CD4-positive, alpha-beta T cell (primary cell): ENCODE measurements around the gene ELMO2. TPM values are rescaled to one million over a fixed set of nuclear protein-coding genes. Genes with fewer than 3 reads are reported as not detected.

Experiments used
- ATAC-seq: fragments of 200-7000 bp; cut with Tn5 transposase; one replicate; pipeline ENCODE4 v1.10.0; 2022; ENCODE audit warnings: mild to moderate bottlenecking; ENCODE audit not compliant: poor library complexity
- CTCF ChIA-PET: fragments of 350-600 bp; sonication (Branson Sonifier 250); formaldehyde crosslinking; loops from one replicate; lab custom pipeline; 2021; ENCODE audit warnings: antibody characterized with exemption, inconsistent platforms; lab: Charles Lee
- POLR2A ChIA-PET: fragments of 350-600 bp; sonication (Branson Sonifier 250); formaldehyde crosslinking; loops from one replicate; lab custom pipeline; 2021; ENCODE audit warnings: antibody characterized with exemption, inconsistent platforms; lab: Charles Lee
- DNase-seq, 14 experiments: peaks; one replicate each; pipeline ENCODE4 v3.0.0-alpha.2; 2013 to 2020; ENCODE audit warnings: mixed read lengths in 2 of 14
- H3K27ac ChIP-seq, 2 donors: one replicate each; pipeline versions ENCODE4 v1.5.1 to v1.7.0; 2013; ENCODE audit warnings: low read length in 2 of 2, low read depth in 1 of 2, mild to moderate bottlenecking in 1 of 2
- H3K27me3 ChIP-seq, 2 experiments: 1 replicate in 1 of 2; 2 replicates in 1 of 2; pipeline versions ENCODE4 v1.6.1 to v1.7.0; 2013; ENCODE audit warnings: low read length in 2 of 2, control low read depth in 1 of 2, mild to moderate bottlenecking in 1 of 2, moderate library complexity in 1 of 2; ENCODE audit not compliant: insufficient read depth in 2 of 2, control insufficient read depth in 1 of 2
- H3K36me3 ChIP-seq: one replicate; pipeline ENCODE4 v1.6.1; 2013; ENCODE audit warnings: low read length, control low read depth; ENCODE audit not compliant: insufficient read depth
- H3K4me1 ChIP-seq: one replicate; pipeline ENCODE4 v1.6.1; 2013; ENCODE audit warnings: low read length, control low read depth; ENCODE audit not compliant: insufficient read depth
- H3K4me3 ChIP-seq: one replicate; pipeline ENCODE4 v1.5.1; 2013; ENCODE audit warnings: mild to moderate bottlenecking, low read length, moderate library complexity
- H3K9me3 ChIP-seq, 2 experiments: 1 replicate in 1 of 2; 2 replicates in 1 of 2; pipeline versions ENCODE4 v1.6.1 to v1.7.0; 2013; ENCODE audit warnings: low read length in 2 of 2, mild to moderate bottlenecking in 2 of 2, control low read depth in 1 of 2, moderate library complexity in 1 of 2; ENCODE audit not compliant: control insufficient read depth in 1 of 2, insufficient read depth in 1 of 2
- H3K27ac Mint-ChIP-seq: one replicate; pipeline ENCODE4 v1.8.0; 2020; ENCODE audit warnings: mixed read lengths
- H3K27me3 Mint-ChIP-seq: one replicate; pipeline ENCODE4 v1.8.0; 2021; ENCODE audit warnings: mixed read lengths
- H3K36me3 Mint-ChIP-seq: one replicate; pipeline ENCODE4 v1.8.0; 2021; ENCODE audit warnings: low read depth, mixed read lengths
- H3K4me1 Mint-ChIP-seq: one replicate; pipeline ENCODE4 v1.8.0; 2021; ENCODE audit warnings: low read depth, mixed read lengths
- H3K4me3 Mint-ChIP-seq: one replicate; pipeline ENCODE4 v1.8.0; 2020; ENCODE audit warnings: mild to moderate bottlenecking, mixed read lengths
- H3K9me3 Mint-ChIP-seq: one replicate; pipeline ENCODE4 v1.8.0; 2020; ENCODE audit warnings: mixed read lengths
- CTCF ChIP-seq: fragments of 200-600 bp; IDR thresholded peaks from one replicate; pipeline ENCODE4 v1.8.0; 2022; ENCODE audit warnings: antibody characterized with exemption, mild to moderate bottlenecking
- intact Hi-C, 2 experiments: fragments of 100-400 bp; cut with DNase I in 1 of 2; cut with micrococcal nuclease in 1 of 2; formaldehyde crosslinking; loops; one replicate each; pipeline versions ENCODE4 v1.15.1 to v1.9.0; 2023 to 2025; cut with DNase I, micrococcal nuclease
- total RNA-seq, 174 experiments: library from RNA in 2 of 174; stranded (reverse) in 2 of 174; gene quantifications; one replicate each; pipeline ENCODE4 v1.2.3 and lab custom pipeline; 2021 to 2026

Gene ELMO2
- total RNA-seq, 2 experiments from 2014 or later: 85.6 TPM

DNA sequence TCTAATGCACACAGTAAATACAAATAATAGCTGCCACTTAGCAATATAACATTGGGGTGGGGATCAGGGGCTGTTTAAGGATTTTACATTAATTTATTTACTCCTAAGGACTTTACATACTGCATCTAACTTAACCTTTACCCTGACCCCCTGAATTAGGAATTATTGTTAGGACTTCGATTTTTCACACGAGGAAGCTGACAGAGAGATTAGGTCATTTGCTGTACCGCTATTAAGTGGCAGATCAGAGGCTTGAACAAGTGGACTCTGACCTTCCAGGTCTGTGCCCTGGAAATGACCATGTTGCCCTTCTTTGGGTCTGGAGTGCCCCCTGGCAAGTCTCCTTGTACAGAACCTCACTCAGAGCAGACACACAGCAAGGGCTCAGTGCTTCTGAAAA, 5.2 kb upstream of the ELMO2 start:
- Histone ChIP-seq H3K27ac (no peak overlapping the region), H3K27me3 (peaks cover 8 to 11% of the 10 kb centered on the region in 2 experiments), H3K4me1 (peaks cover 25% of the 10 kb centered on the region), H3K36me3 (no peaks in the 10 kb centered on the region), H3K9me3 (no peaks in the 10 kb centered on the region), H3K4me3 (no peak overlapping the region)
- no peak for TF ChIP-seq CTCF
- intact Hi-C loops: loop anchor here in 1 of 2 experiments (1.0 kb wide), 1 partner anchor 104 kb away; no protein-coding TSS in a partner anchor
- DNase-seq: no peak
- ATAC-seq: no peak
- H3K36me3 Mint-ChIP-seq: peaks cover 8% of the 10 kb centered on the region
- H3K27ac Mint-ChIP-seq: peak overlapping the region; percentile 21
- H3K9me3 Mint-ChIP-seq: no peaks in the 10 kb centered on the region
- peak overlapping the region; percentile 32 for H3K4me3 Mint-ChIP-seq
- CTCF ChIA-PET: interaction anchor here (1.1 to 1.2 kb wide), 2 partner anchors 23 to 105 kb away, joined by 4 read pairs; no protein-coding TSS in a partner anchor
- POLR2A ChIA-PET: interaction anchor here (1.2 kb wide), 1 partner anchor 14 kb away, joined by 3 read pairs; no protein-coding TSS in a partner anchor
- H3K4me1 Mint-ChIP-seq: peaks cover 28% of the 10 kb centered on the region
- H3K27me3 Mint-ChIP-seq: peaks cover 34% of the 10 kb centered on the region

- H3K4me1 Mint-ChIP-seq: peaks cover 55% of the 10 kb centered on the region
- peaks cover 13% of the 10 kb centered on the region for H3K36me3 Mint-ChIP-seq
- Histone ChIP-seq H3K4me1 (peaks cover 51% of the 10 kb centered on the region), H3K27me3 (peaks cover under 1 to 2% of the 10 kb centered on the region in 2 experiments), H3K36me3 (no peaks in the 10 kb centered on the region), H3K4me3 (no peak overlapping the region), H3K27ac (no peak overlapping the region), H3K9me3 (no peaks in the 10 kb centered on the region)
- peak overlapping the region; percentile 99 for H3K4me3 Mint-ChIP-seq
- ChIA-PET CTCF (interaction anchor here (2.5 kb wide), 1 partner anchor 43 kb away, joined by 8 read pairs; no protein-coding TSS in a partner anchor), POLR2A (no interaction called here)
- ATAC-seq (no peak), DNase-seq (no peak)
- H3K27me3 Mint-ChIP-seq: peaks cover 10% of the 10 kb centered on the region
- intact Hi-C loops: no loop called here
- H3K9me3 Mint-ChIP-seq: no peaks in the 10 kb centered on the region
- H3K27ac Mint-ChIP-seq: no peak overlapping the region
- TF ChIP-seq CTCF: no peak
These were observed 1.9 kb upstream of the ELMO2 start for GRCh38 chr20:46408281-46408731.

DNA sequence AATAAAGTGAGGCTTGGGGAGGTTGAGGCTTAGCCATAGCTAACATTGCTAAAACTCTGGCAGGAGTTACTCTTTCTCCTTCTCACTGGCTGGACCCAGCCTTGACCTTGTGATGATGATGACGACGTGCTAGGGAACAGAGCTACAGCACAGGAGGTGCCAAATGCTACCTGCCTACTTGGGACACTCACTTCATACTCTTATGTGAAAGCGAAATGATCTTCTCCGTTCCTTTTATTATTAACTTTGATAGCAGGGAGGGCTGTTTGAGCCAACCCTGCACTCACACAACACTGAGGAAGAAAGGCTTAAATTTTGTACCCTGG, 1.2 kb upstream of the ELMO2 start:
- no peak for DNase-seq

More for the DNA sequence above, 1.2 kb upstream of the ELMO2 start:
- H3K27me3 Mint-ChIP-seq: peaks cover 6% of the 10 kb centered on the region
- Histone ChIP-seq H3K9me3 (no peaks in the 10 kb centered on the region), H3K27ac (peak overlapping the region; percentile 76 to 92), H3K36me3 (no peaks in the 10 kb centered on the region), H3K4me3 (no peak overlapping the region), H3K4me1 (peaks cover 58% of the 10 kb centered on the region), H3K27me3 (no peaks in the 10 kb centered on the region)
- H3K36me3 Mint-ChIP-seq: peaks cover 13% of the 10 kb centered on the region
- intact Hi-C loops: no loop called here
- POLR2A ChIA-PET: interaction anchor here (1.4 to 2.1 kb wide), 7 partner anchors 10 to 527 kb away, joined by 4 to 13 read pairs (median 7); partner anchors contain the start of genes PCIF1, ZNF335 and ZSWIM1
- peaks cover 62% of the 10 kb centered on the region for H3K4me1 Mint-ChIP-seq
- TF ChIP-seq CTCF: no peak
- CTCF ChIA-PET: interaction anchor here (1.0 to 2.5 kb wide), 4 partner anchors 42 to 438 kb away, joined by 3 to 9 read pairs (median 6); no protein-coding TSS in a partner anchor
- no peaks in the 10 kb centered on the region for H3K9me3 Mint-ChIP-seq
- ATAC-seq: no peak
- H3K27ac Mint-ChIP-seq: peak overlapping the region; percentile 95
- H3K4me3 Mint-ChIP-seq: peak overlapping the region; percentile 99
